Measurements from ENCODE around the gene TBC1D22B.

Gene TBC1D22B

GRCh38 chr6:37257634-37258404 lies at the start of gene TBC1D22B, which contains the start of gene TMEM217:
TSS of gene TBC1D22B (plus strand) at chr6:37257772. CDS start at chr6:37257918, 146 bp downstream.
TSS of gene TMEM217 (minus strand) at chr6:37258144. CDS start at chr6:37219030, 39,114 bp downstream.
- peak; percentile 96 for DNase-seq

- peak; percentile 92 for DNase-seq
Observed at GRCh38 chr6:37207903-37208456, 49.6 kb upstream of the TBC1D22B start.

GRCh38 chr6:37208793-37209192 lies 48.8 kb upstream of the TBC1D22B start:
- DNase-seq: no peak

- peak; percentile 77 for DNase-seq
Observed at GRCh38 chr6:37209461-37210205, 47.9 kb upstream of the TBC1D22B start.

- DNase-seq: peak; percentile 89
Observed at GRCh38 chr6:37210313-37210968, 47.1 kb upstream of the TBC1D22B start.

- DNase-seq: no peak
Observed at GRCh38 chr6:37212268-37212667, 45.3 kb upstream of the TBC1D22B start.

- no peak for DNase-seq
Observed at GRCh38 chr6:37218061-37218460, 39.5 kb upstream of the TBC1D22B start.

GRCh38 chr6:37218511-37218910 lies 39.1 kb upstream of the TBC1D22B start:
- no peak for DNase-seq

GRCh38 chr6:37221585-37222124 lies 35.9 kb upstream of the TBC1D22B start:
- DNase-seq: no peak

- peak; percentile 73 for DNase-seq
Observed at GRCh38 chr6:37222125-37222967, 35.2 kb upstream of the TBC1D22B start.

GRCh38 chr6:37222992-37223391 lies 34.6 kb upstream of the TBC1D22B start:
- DNase-seq: no peak

GRCh38 chr6:37225350-37226169 lies 32.0 kb upstream of the TBC1D22B start:
- DNase-seq: no peak

GRCh38 chr6:37230104-37230503 lies 27.5 kb upstream of the TBC1D22B start:
- no peak for DNase-seq

- DNase-seq: no peak
Observed at GRCh38 chr6:37232430-37233017, 25.0 kb upstream of the TBC1D22B start.

- DNase-seq: no peak
Observed at GRCh38 chr6:37233541-37233940, 24.0 kb upstream of the TBC1D22B start.

- DNase-seq: no peak
Observed at GRCh38 chr6:37236921-37237320, 20.7 kb upstream of the TBC1D22B start.

- DNase-seq: no peak
Observed at GRCh38 chr6:37237789-37238188, 19.8 kb upstream of the TBC1D22B start.

GRCh38 chr6:37238381-37238780 lies 19.2 kb upstream of the TBC1D22B start:
- no peak for DNase-seq

- DNase-seq: no peak
Observed at GRCh38 chr6:37239526-37239925, 18.0 kb upstream of the TBC1D22B start.

GRCh38 chr6:37239950-37240713 lies 17.4 kb upstream of the TBC1D22B start:
- peak; percentile 57 for DNase-seq
